ENCODE results near the gene IGFBP3.

IGFBP3 gene

GRCh38 chr7:45921699-45922519, 837 bp upstream of the IGFBP3 start:
- DNase-seq, result no peak

GRCh38 chr7:45921381-45921698, 268 bp upstream of the IGFBP3 start:
- no peak for DNase-seq

GRCh38 chr7:45919993-45920459, 1.0 kb downstream of the IGFBP3 start:
- DNase-seq, result no peak

- DNase-seq, result no peak
Observed at GRCh38 chr7:45919231-45919784, 1.8 kb downstream of the IGFBP3 start.

GRCh38 chr7:45918556-45918955, 2.5 kb downstream of the IGFBP3 start:
- no peak for DNase-seq

GRCh38 chr7:45917658-45918057, 3.4 kb downstream of the IGFBP3 start:
- peak; percentile 15 to 76 for DNase-seq

- no peak for DNase-seq
Observed at GRCh38 chr7:45917064-45917463, 4.0 kb downstream of the IGFBP3 start.

GRCh38 chr7:45915606-45916005, 5.5 kb downstream of the IGFBP3 start:
- DNase-seq, result peak in 1 of 2 donors; percentile 28

- DNase-seq, result no peak
Observed at GRCh38 chr7:45914911-45915310, 6.2 kb downstream of the IGFBP3 start.

- no peak for DNase-seq
Observed at GRCh38 chr7:45912972-45913371, 8.1 kb downstream of the IGFBP3 start.

GRCh38 chr7:45911311-45911710, 9.8 kb downstream of the IGFBP3 start:
- DNase-seq, result no peak

GRCh38 chr7:45910855-45911254, 10.2 kb downstream of the IGFBP3 start:
- no peak for DNase-seq

- DNase-seq, result no peak
Observed at GRCh38 chr7:45909561-45909960, 11.5 kb downstream of the IGFBP3 start.

GRCh38 chr7:45902820-45903219, 18.3 kb downstream of the IGFBP3 start:
- no peak for DNase-seq

GRCh38 chr7:45901566-45901965, 19.5 kb downstream of the IGFBP3 start:
- no peak for DNase-seq

- no peak for DNase-seq
Observed at GRCh38 chr7:45898222-45898621, 22.9 kb downstream of the IGFBP3 start.

- no peak for DNase-seq
Observed at GRCh38 chr7:45897042-45897690, 23.9 kb downstream of the IGFBP3 start.

GRCh38 chr7:45894665-45895062, 26.4 kb downstream of the IGFBP3 start:
- no peak for DNase-seq

- no peak for DNase-seq
Observed at GRCh38 chr7:45893996-45894664, 26.9 kb downstream of the IGFBP3 start.

- no peak for DNase-seq
Observed at GRCh38 chr7:45893374-45893995, 27.6 kb downstream of the IGFBP3 start.

GRCh38 chr7:45892407-45893035, 28.6 kb downstream of the IGFBP3 start:
- no peak for DNase-seq
